ENCODE results near the gene GALR1. TPM values are rescaled to one million over a fixed set of nuclear protein-coding genes. Genes with fewer than 3 reads are reported as not detected.

The GALR1 gene
- total RNA-seq, 4 donors from 2014 or later = 0.09 to 2.0 TPM; not detected in 2

DNA sequence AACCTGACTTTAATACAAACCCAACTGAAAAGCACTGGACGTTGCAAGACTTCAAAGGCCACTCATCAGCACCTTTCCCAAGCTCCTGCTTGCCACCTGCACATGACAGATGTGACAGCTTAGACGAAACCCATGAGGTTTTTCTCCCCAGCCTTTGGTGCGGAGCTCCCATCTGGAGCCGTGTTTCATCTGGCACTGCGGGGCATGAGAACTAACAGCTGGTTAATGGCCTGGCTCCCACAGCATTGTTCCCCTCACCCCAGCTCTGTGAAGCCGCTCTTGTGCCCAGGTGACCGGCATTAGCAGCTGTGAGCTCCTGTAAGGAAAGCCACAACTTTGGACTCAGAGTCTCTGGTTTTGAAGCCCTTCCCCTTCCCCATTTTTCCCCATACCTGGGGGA is 50.9 kb downstream of the GALR1 start:
- DNase-seq (ENCODE audit: low spot score) (no peak), ATAC-seq (ENCODE audit: low FRiP score) (no peak)
- TF ChIP-seq, protein P1, sequence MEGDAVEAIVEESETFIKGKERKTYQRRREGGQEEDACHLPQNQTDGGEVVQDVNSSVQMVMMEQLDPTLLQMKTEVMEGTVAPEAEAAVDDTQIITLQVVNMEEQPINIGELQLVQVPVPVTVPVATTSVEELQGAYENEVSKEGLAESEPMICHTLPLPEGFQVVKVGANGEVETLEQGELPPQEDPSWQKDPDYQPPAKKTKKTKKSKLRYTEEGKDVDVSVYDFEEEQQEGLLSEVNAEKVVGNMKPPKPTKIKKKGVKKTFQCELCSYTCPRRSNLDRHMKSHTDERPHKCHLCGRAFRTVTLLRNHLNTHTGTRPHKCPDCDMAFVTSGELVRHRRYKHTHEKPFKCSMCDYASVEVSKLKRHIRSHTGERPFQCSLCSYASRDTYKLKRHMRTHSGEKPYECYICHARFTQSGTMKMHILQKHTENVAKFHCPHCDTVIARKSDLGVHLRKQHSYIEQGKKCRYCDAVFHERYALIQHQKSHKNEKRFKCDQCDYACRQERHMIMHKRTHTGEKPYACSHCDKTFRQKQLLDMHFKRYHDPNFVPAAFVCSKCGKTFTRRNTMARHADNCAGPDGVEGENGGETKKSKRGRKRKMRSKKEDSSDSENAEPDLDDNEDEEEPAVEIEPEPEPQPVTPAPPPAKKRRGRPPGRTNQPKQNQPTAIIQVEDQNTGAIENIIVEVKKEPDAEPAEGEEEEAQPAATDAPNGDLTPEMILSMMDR (IDR thresholded peaks at IDR 0.05) = no peak

DNA sequence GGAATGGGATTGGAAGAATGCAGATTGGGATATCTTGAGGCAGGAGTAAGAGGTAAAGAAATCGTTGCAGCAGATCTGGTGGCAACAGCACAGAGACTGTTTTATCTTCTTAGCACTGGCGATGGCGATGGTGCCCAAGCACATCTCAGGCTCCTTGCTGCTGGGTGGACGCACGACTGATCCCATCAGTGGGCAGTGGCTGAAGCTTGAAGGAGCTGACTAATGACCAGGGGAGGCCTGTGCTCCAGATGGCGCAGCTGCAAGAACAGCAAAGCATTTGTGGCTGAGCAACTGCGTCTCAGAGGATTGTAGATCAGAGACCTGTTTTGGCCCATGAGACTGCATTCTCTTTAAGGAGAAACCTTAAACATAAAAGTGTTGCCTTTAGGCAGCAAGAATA is 54.6 kb downstream of the GALR1 start:
- no peak for ATAC-seq (ENCODE audit: low FRiP score)
- DNase-seq (ENCODE audit: low spot score) = no peak
- TF ChIP-seq, protein P1 (IDR thresholded peaks at IDR 0.05) = no peak

DNA sequence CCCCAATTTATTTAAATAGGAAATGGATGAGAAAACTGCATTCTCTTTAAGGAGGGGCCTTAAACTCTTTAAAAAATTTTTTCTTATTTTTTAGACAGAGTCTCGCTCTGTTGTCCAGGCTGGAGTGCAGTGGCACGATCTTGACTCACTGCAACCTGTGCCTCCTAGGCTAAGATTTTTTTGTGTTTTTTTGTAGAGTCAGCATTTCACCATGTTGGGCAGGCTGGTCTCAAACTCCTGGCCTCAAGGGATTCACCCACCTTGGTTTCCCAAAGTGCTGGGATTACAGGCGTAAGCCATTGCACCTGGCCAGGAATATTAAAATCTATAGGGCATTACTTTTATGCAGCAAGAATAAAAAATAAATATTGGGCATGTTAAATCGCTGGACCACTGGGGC is 56.0 kb downstream of the GALR1 start:
- TF ChIP-seq, protein P1 (IDR thresholded peaks at IDR 0.05) = no peak
- no peak for ATAC-seq (ENCODE audit: low FRiP score)
- DNase-seq (ENCODE audit: low spot score) = no peak

DNA sequence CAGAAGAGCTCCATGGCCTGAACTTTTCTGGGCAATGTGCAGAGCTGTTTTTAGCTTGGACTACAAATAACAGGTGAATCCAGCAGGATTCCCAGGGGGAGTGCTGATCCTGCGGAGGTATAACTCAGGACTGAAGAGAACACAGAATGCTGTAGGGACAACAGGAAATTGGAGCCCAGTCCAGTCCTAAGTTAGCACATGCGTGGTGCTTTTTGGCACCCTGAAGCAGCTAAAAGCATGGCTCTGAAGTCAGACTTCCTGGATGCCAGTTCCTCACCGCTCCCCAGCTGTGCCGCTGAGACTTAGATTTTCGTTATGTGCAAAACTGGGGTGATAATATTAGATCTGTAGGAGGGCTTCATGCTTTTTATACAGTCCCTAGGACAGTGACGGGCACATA is 58.6 kb downstream of the GALR1 start:
- ATAC-seq (ENCODE audit: low FRiP score) (no peak), DNase-seq (ENCODE audit: low spot score) (no peak)
- TF ChIP-seq, protein P1 (IDR thresholded peaks at IDR 0.05) = no peak

DNA sequence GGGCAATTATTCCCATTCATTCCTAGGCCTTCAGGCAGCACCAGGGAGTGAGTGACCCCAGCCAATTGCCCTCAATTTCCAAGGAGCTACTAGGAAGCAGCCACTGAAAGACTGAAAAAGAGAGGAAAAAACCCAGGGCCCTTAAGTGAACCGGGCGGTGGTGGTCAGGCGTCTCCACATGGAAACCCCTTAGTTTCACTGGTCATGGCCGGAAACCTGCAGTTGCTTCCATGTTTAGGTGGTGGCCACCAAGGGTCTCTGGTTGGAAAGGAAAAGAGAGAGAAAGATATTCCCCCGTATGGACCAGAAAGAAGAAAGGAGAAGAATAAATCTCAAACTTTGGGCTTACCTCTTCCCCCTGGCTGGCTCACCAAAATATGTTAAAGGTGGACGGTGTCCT is 64.9 kb downstream of the GALR1 start:
- TF ChIP-seq, protein P1 (IDR thresholded peaks at IDR 0.05) = no peak
- DNase-seq (ENCODE audit: low spot score) (no peak), ATAC-seq (ENCODE audit: low FRiP score) (no peak)

DNA sequence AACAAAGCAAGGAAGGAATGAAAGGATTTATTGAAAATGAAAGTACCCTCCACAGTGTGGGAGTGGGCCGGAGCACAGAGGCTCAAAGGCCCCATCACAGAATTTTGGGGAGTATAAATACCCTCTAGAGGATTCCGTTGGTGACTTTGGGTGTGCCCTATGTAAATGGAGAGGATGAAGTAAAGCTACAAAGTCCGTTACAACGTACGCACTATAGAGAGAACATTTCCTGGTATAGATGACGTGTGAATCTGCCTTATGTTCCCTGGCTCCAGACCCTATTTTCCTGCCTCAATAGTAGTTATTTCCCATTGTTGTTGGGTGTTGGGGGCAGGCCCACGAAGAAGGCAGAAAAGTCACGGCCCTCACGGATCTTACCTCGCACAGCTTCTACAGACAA is 65.3 kb downstream of the GALR1 start:
- no peak for ATAC-seq (ENCODE audit: low FRiP score)
- no peak for DNase-seq (ENCODE audit: low spot score)
- TF ChIP-seq, protein P1 (IDR thresholded peaks at IDR 0.05) = no peak

DNA sequence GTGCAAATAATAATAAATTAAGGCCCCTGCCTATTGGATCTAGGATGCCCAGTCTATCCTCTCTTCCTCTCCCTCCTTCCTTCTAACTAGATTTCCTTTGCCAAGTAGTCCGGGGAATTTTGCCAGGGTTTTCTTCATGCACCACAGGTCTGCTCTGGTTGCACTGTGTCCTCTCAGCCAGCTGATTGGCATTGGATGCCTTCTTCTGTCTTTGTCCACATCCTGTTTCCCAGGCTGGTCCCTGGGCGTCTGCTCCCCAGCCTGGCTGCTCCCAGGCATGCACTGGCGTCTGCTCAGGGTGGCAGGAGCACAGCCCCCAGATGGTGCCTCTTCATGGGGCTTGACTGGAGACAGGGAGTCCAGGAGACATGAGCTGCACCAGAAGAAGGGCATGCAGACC is 66.4 kb downstream of the GALR1 start:
- TF ChIP-seq, protein P1 (IDR thresholded peaks at IDR 0.05) = no peak
- no peak for DNase-seq (ENCODE audit: low spot score)
- ATAC-seq (ENCODE audit: low FRiP score) = no peak
